Osteocyte (in vitro differentiated cells): ENCODE results near the gene UTP14C. TPM values are rescaled to one million over a fixed set of nuclear protein-coding genes. Genes with fewer than 3 reads are reported as not detected.

Source experiments
- DNase-seq: peaks from one replicate; pipeline ENCODE4 v3.0.0; 2021; ENCODE audit warnings: mixed read lengths; ENCODE audit not compliant: unreplicated experiment; ENCODE audit errors: extremely low spot score
- H3K27ac Mint-ChIP-seq: one replicate; pipeline ENCODE4 v1.8.0; 2021; ENCODE audit warnings: mild to moderate bottlenecking, mixed read lengths; ENCODE audit not compliant: unreplicated experiment
- H3K27me3 Mint-ChIP-seq: one replicate; pipeline ENCODE4 v1.8.0; 2021; ENCODE audit warnings: mixed read lengths; ENCODE audit not compliant: unreplicated experiment
- H3K36me3 Mint-ChIP-seq: one replicate; pipeline ENCODE4 v1.8.0; 2021; ENCODE audit warnings: mixed read lengths; ENCODE audit not compliant: unreplicated experiment
- H3K4me1 Mint-ChIP-seq: one replicate; pipeline ENCODE4 v1.8.0; 2021; ENCODE audit warnings: mixed read lengths; ENCODE audit not compliant: unreplicated experiment
- H3K4me3 Mint-ChIP-seq: one replicate; pipeline ENCODE4 v1.8.0; 2021; ENCODE audit warnings: mild to moderate bottlenecking, moderate library complexity, mixed read lengths; ENCODE audit not compliant: unreplicated experiment
- H3K9me3 Mint-ChIP-seq: one replicate; pipeline ENCODE4 v1.8.0; 2021; ENCODE audit warnings: mixed read lengths; ENCODE audit not compliant: unreplicated experiment
- CTCF ChIP-seq: fragments of 200-600 bp; sonication (generic); IDR thresholded peaks from 2 replicates; pipeline ENCODE4 v1.5.0; 2021; ENCODE audit warnings: antibody characterized with exemption, mild to moderate bottlenecking, moderate library complexity
- total RNA-seq: library from RNA; stranded (reverse); gene quantifications from 2 replicates; pipeline ENCODE4 v1.2.1, GENCODE V29; 2021

Gene UTP14C
- total RNA-seq, 1 donor from 2014 or later: 24.2 TPM

- no peak for TF ChIP-seq CTCF
- H3K9me3 Mint-ChIP-seq: no peaks in the 10 kb centered on the region
- H3K36me3 Mint-ChIP-seq: no peaks in the 10 kb centered on the region
- H3K27me3 Mint-ChIP-seq: peaks cover 2% of the 10 kb centered on the region
- no peak overlapping the region for H3K27ac Mint-ChIP-seq
- no peak for DNase-seq
- H3K4me1 Mint-ChIP-seq: peaks cover 4% of the 10 kb centered on the region
- H3K4me3 Mint-ChIP-seq: no peak overlapping the region
Observed at GRCh38 chr13:51993713-51994112, 30.8 kb upstream of the UTP14C start.

GRCh38 chr13:51995677-51996551 is 28.6 kb upstream of the UTP14C start:
- no peaks in the 10 kb centered on the region for H3K36me3 Mint-ChIP-seq
- no peaks in the 10 kb centered on the region for H3K9me3 Mint-ChIP-seq
- H3K27ac Mint-ChIP-seq: no peak overlapping the region
- H3K27me3 Mint-ChIP-seq: peaks cover 2% of the 10 kb centered on the region
- H3K4me1 Mint-ChIP-seq: peaks cover 6% of the 10 kb centered on the region
- H3K4me3 Mint-ChIP-seq: no peak overlapping the region
- no peak for TF ChIP-seq CTCF
- no peak for DNase-seq

GRCh38 chr13:51996641-51997040 is 27.9 kb upstream of the UTP14C start:
- Mint-ChIP-seq H3K27ac (no peak overlapping the region), H3K4me1 (peaks cover 6% of the 10 kb centered on the region), H3K9me3 (no peaks in the 10 kb centered on the region), H3K36me3 (no peaks in the 10 kb centered on the region), H3K4me3 (no peak overlapping the region), H3K27me3 (peaks cover 2% of the 10 kb centered on the region)
- no peak for TF ChIP-seq CTCF
- DNase-seq: no peak

- H3K36me3 Mint-ChIP-seq: no peaks in the 10 kb centered on the region
- no peak overlapping the region for H3K27ac Mint-ChIP-seq
- no peak for TF ChIP-seq CTCF
- H3K27me3 Mint-ChIP-seq: peaks cover 2% of the 10 kb centered on the region
- no peaks in the 10 kb centered on the region for H3K9me3 Mint-ChIP-seq
- no peak for DNase-seq
- no peak overlapping the region for H3K4me3 Mint-ChIP-seq
- peaks cover 6% of the 10 kb centered on the region for H3K4me1 Mint-ChIP-seq
Observed at GRCh38 chr13:51997186-51997585, 27.3 kb upstream of the UTP14C start.

GRCh38 chr13:51997641-51998330 is 26.7 kb upstream of the UTP14C start:
- Mint-ChIP-seq H3K27ac (no peak overlapping the region), H3K27me3 (peaks cover 2% of the 10 kb centered on the region), H3K4me3 (no peak overlapping the region), H3K9me3 (no peaks in the 10 kb centered on the region), H3K36me3 (no peaks in the 10 kb centered on the region), H3K4me1 (peaks cover 6% of the 10 kb centered on the region)
- no peak for DNase-seq
- no peak for TF ChIP-seq CTCF
